Measurements from ENCODE around the gene LEP.

Gene LEP

GRCh38 chr7:128201067-128201689 lies 39.9 kb upstream of the LEP start:
- Histone ChIP-seq H3K79me2 (ENCODE audit: insufficient read depth, low read length) (no peaks in the 10 kb centered on the region), H3K4me1 (ENCODE audit: insufficient read depth, low read length) (no peaks in the 10 kb centered on the region), H3K9ac (ENCODE audit: low read depth, low read length) (no peak overlapping the region), H3K4me3 (ENCODE audit: low read depth in 1 of 2, low read length in 2 of 2) (no peak overlapping the region), H3K36me3 (ENCODE audit: insufficient read depth, low read length) (no peaks in the 10 kb centered on the region), H3K4me2 (ENCODE audit: insufficient read depth, low read length) (no peak overlapping the region), H2AFZ (ENCODE audit: low read depth, low read length) (no peak overlapping the region), H4K20me1 (ENCODE audit: insufficient read depth, low read length) (no peaks in the 10 kb centered on the region), H3K9me3 (ENCODE audit: insufficient read depth, low read length, severe bottlenecking) (peaks cover 4% of the 10 kb centered on the region), H3K27ac (ENCODE audit: low read length) (no peak overlapping the region), H3K27me3 (ENCODE audit: insufficient read depth, low read length, poor library complexity) (no peaks in the 10 kb centered on the region)
- DNase-seq (no peak), ATAC-seq (ENCODE audit: insufficient read depth, low read depth) (no peak)
- TF ChIP-seq CTCF (IDR thresholded peaks at IDR 0.05; ENCODE audit: borderline replicate concordance, extremely low read depth, low read length, poor library complexity, severe bottlenecking) (no peak), EZH2 (IDR thresholded peaks at IDR 0.05; ENCODE audit: borderline replicate concordance, low read depth, low read length, severe bottlenecking) (no peak)

GRCh38 chr7:128201690-128202085 lies 39.4 kb upstream of the LEP start:
- no peaks in the 10 kb centered on the region for H3K36me3 ChIP-seq (ENCODE audit: insufficient read depth, low read length)
- H3K4me2 ChIP-seq (ENCODE audit: insufficient read depth, low read length), result no peak overlapping the region
- no peak overlapping the region for H2AFZ ChIP-seq (ENCODE audit: low read depth, low read length)
- peaks cover under 1% of the 10 kb centered on the region for H3K9me3 ChIP-seq (ENCODE audit: insufficient read depth, low read length, severe bottlenecking)
- no peaks in the 10 kb centered on the region for H3K79me2 ChIP-seq (ENCODE audit: insufficient read depth, low read length)
- no peak for DNase-seq
- no peaks in the 10 kb centered on the region for H3K4me1 ChIP-seq (ENCODE audit: insufficient read depth, low read length)
- no peaks in the 10 kb centered on the region for H3K27me3 ChIP-seq (ENCODE audit: insufficient read depth, low read length, poor library complexity)
- H3K9ac ChIP-seq (ENCODE audit: low read depth, low read length), result no peak overlapping the region
- H4K20me1 ChIP-seq (ENCODE audit: insufficient read depth, low read length), result no peaks in the 10 kb centered on the region
- TF ChIP-seq EZH2 (IDR thresholded peaks at IDR 0.05; ENCODE audit: borderline replicate concordance, low read depth, low read length, severe bottlenecking), result no peak
- no peak for TF ChIP-seq CTCF (IDR thresholded peaks at IDR 0.05; ENCODE audit: borderline replicate concordance, extremely low read depth, low read length, poor library complexity, severe bottlenecking)
- H3K4me3 ChIP-seq (ENCODE audit: low read depth in 1 of 2, low read length in 2 of 2), result no peak overlapping the region
- no peak overlapping the region for H3K27ac ChIP-seq (ENCODE audit: low read length)
- ATAC-seq (ENCODE audit: insufficient read depth, low read depth), result no peak

GRCh38 chr7:128202287-128202957 lies 38.7 kb upstream of the LEP start:
- Histone ChIP-seq H3K27ac (ENCODE audit: low read length) (no peak overlapping the region), H3K4me1 (ENCODE audit: insufficient read depth, low read length) (no peaks in the 10 kb centered on the region), H3K27me3 (ENCODE audit: insufficient read depth, low read length, poor library complexity) (no peaks in the 10 kb centered on the region), H3K9me3 (ENCODE audit: insufficient read depth, low read length, severe bottlenecking) (no peaks in the 10 kb centered on the region), H3K9ac (ENCODE audit: low read depth, low read length) (no peak overlapping the region), H3K79me2 (ENCODE audit: insufficient read depth, low read length) (no peaks in the 10 kb centered on the region), H2AFZ (ENCODE audit: low read depth, low read length) (no peak overlapping the region), H3K4me2 (ENCODE audit: insufficient read depth, low read length) (no peak overlapping the region), H4K20me1 (ENCODE audit: insufficient read depth, low read length) (no peaks in the 10 kb centered on the region), H3K36me3 (ENCODE audit: insufficient read depth, low read length) (no peaks in the 10 kb centered on the region), H3K4me3 (ENCODE audit: low read depth in 1 of 2, low read length in 2 of 2) (no peak overlapping the region)
- TF ChIP-seq CTCF (IDR thresholded peaks at IDR 0.05; ENCODE audit: borderline replicate concordance, extremely low read depth, low read length, poor library complexity, severe bottlenecking) (no peak), EZH2 (IDR thresholded peaks at IDR 0.05; ENCODE audit: borderline replicate concordance, low read depth, low read length, severe bottlenecking) (no peak)
- no peak for DNase-seq
- ATAC-seq (ENCODE audit: insufficient read depth, low read depth), result no peak

All from DND-41 (cell line).